Kidney (tissue), 14 donors: Measurements from ENCODE around the gene COMTD1. TPM values are rescaled to one million over a fixed set of nuclear protein-coding genes. Genes with fewer than 3 reads are reported as not detected.

Experiments
- DNase-seq, 5 donors: peaks; one replicate each; pipeline ENCODE4 v3.0.0-alpha.2; 2013 to 2020
- FAIRE-seq: peaks from 2 replicates; lab custom pipeline; 2012; peaks lifted over from hg19 to GRCh38; lab: Jason Lieb, UNC
- H3K27ac ChIP-seq, 2 donors: one replicate each; pipeline ENCODE4 v1.7.0; 2013; ENCODE audit warnings: low read depth in 2 of 2, low read length in 2 of 2, inconsistent platforms in 1 of 2
- H3K27me3 ChIP-seq: one replicate; pipeline ENCODE4 v1.7.1; 2013; ENCODE audit warnings: low read length, inconsistent platforms; ENCODE audit not compliant: control insufficient read depth, insufficient read depth
- H3K36me3 ChIP-seq, 3 donors: one replicate each; pipeline versions ENCODE4 v1.7.0 to v1.7.1; 2013; ENCODE audit warnings: low read length in 3 of 3, control low read depth in 1 of 3, inconsistent platforms in 1 of 3; ENCODE audit not compliant: insufficient read depth in 3 of 3, control insufficient read depth in 2 of 3
- H3K4me1 ChIP-seq, 3 donors: one replicate each; pipeline versions ENCODE4 v1.7.0 to v1.7.1; 2013; ENCODE audit warnings: low read length in 3 of 3, inconsistent platforms in 1 of 3, low read depth in 1 of 3; ENCODE audit not compliant: control insufficient read depth in 2 of 3, insufficient read depth in 2 of 3
- H3K4me3 ChIP-seq, 3 donors: one replicate each; pipeline versions ENCODE4 v1.7.0 to v1.8.1; 2013; ENCODE audit warnings: low read length in 3 of 3, control low read depth in 1 of 3, inconsistent platforms in 1 of 3
- H3K9ac ChIP-seq, 3 donors: one replicate each; pipeline versions ENCODE4 v1.7.0 to v1.7.1; 2013; ENCODE audit warnings: low read length in 3 of 3, control low read depth in 1 of 3, inconsistent platforms in 1 of 3
- H3K9me3 ChIP-seq, 3 donors: one replicate each; pipeline versions ENCODE4 v1.7.0 to v1.7.1; 2013; ENCODE audit warnings: low read length in 3 of 3, control low read depth in 1 of 3, inconsistent platforms in 1 of 3; ENCODE audit not compliant: control insufficient read depth in 2 of 3, insufficient read depth in 1 of 3
- CTCF ChIP-seq: IDR thresholded peaks from 3 replicates; pipeline ENCODE4 v1.5.1; 2012; ENCODE audit warnings: mild to moderate bottlenecking, moderate library complexity, borderline replicate concordance; ENCODE audit not compliant: insufficient read depth; ENCODE audit errors: extremely low read depth
- intact Hi-C: fragments of 100-400 bp; cut with DNase I; formaldehyde crosslinking; loops from one replicate; pipeline ENCODE4 v1.11.1; 2022
- polyA plus RNA-seq: library from polyadenylated mRNA; stranded (reverse); fragments of 350-450 nt; fragmentation: Illumina TruSeq; extraction: RNeasy Lipid Tissue Mini Kit (QIAGEN cat#74804); gene quantifications from one replicate; pipeline ENCODE4 v1.2.3, GENCODE V29; 2014; ENCODE audit warnings: low read depth, low replicate concordance; ENCODE audit not compliant: insufficient read depth
- total RNA-seq: library from RNA; stranded (reverse); fragmentation: NEBNext Ultra II Directional; extraction: Animal tissue kit (Norgen Biotek cat#: 25700); gene quantifications from one replicate; pipeline ENCODE4 v1.2.1, GENCODE V29; 2021
- donor health status: control.
- donor health status: control.
- donor health status: control.
- donor health status: control.
- donor health status: control.
- donor health status: DM: yes; HTN: yes; CAD: no.
- donor health status: Normal renal cell carcinoma (clear cell type).

The COMTD1 gene
- total and polyA plus RNA-seq, 2 donors from 2014 or later: 26.6 to 65.3 TPM

GRCh38 chr10:75276069-75276872, 40.5 kb upstream of the COMTD1 start:
- DNase-seq (peak in 3 of 5 donors; percentile 23 to 65 (median 29)), FAIRE-seq (no peak)
- Histone ChIP-seq H3K27me3 (no peaks in the 10 kb centered on the region), H3K4me3 (no peak overlapping the region), H3K9me3 (no peaks in the 10 kb centered on the region), H3K36me3 (no peaks in the 10 kb centered on the region), H3K9ac (no peak overlapping the region), H3K4me1 (no peaks in the 10 kb centered on the region), H3K27ac (no peak overlapping the region)
- no peak for TF ChIP-seq CTCF
- intact Hi-C loops: no loop called here

- H3K9me3 ChIP-seq: no peaks in the 10 kb centered on the region
- no peak overlapping the region for H3K4me3 ChIP-seq
- FAIRE-seq: no peak
- no peaks in the 10 kb centered on the region for H3K27me3 ChIP-seq
- peak overlapping the region; percentile 23 to 57 for H3K27ac ChIP-seq
- peak in 3 of 5 donors; percentile 18 to 64 (median 30) for DNase-seq
- no peak for TF ChIP-seq CTCF
- intact Hi-C loops: no loop called here
- H3K36me3 ChIP-seq: no peaks in the 10 kb centered on the region
- no peak overlapping the region for H3K9ac ChIP-seq
- no peaks in the 10 kb centered on the region for H3K4me1 ChIP-seq
Measured at GRCh38 chr10:75272896-75273295, 37.1 kb upstream of the COMTD1 start.

DNA sequence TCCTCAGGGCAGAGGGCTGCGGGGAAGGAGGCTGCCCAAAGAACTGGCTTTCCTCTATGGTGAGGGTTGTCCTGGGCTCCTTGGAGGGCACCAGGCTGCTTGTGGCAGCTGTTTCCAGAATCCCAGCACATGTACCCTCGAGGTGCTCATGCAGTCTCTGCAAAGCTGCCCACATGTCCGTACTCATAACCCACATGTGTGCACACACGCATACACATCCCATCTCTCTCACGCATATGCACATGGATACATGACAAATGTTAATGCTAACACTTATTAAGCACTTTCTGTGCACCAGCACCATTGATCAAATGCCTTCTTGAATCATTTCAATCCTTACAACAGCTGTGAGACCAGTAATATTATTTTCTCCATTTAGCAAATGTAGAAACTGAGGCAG, 36.3 kb upstream of the COMTD1 start:
- peak in 1 of 5 donors; percentile 0 for DNase-seq
- FAIRE-seq: no peak
- Histone ChIP-seq H3K9me3 (no peaks in the 10 kb centered on the region), H3K4me3 (no peak overlapping the region), H3K4me1 (no peaks in the 10 kb centered on the region), H3K27ac (no peak overlapping the region), H3K36me3 (no peaks in the 10 kb centered on the region), H3K27me3 (no peaks in the 10 kb centered on the region), H3K9ac (no peak overlapping the region)
- intact Hi-C loops: no loop called here
- TF ChIP-seq CTCF: no peak
